MM.1S (cell line): Measurements from ENCODE around the gene SMIM22.

Experiments
- DNase-seq: peaks from one replicate; pipeline ENCODE4 v3.0.0-alpha.2; 2015
- H2AFZ ChIP-seq: fragments of 300-600 bp; sonication (generic); 2 replicates; pipeline ENCODE4 v1.6.0; 2016; ENCODE audit warnings: antibody characterized with exemption, low read length
- H3F3A ChIP-seq: fragments of 300-600 bp; sonication (generic); 2 replicates; pipeline ENCODE4 v1.6.1; 2016; ENCODE audit warnings: mild to moderate bottlenecking, antibody characterized with exemption, low read length, moderate library complexity, mixed read lengths; ENCODE audit not compliant: insufficient read depth
- H3K27ac ChIP-seq: fragments of 300-600 bp; sonication (generic); 2 replicates; pipeline ENCODE4 v1.5.1; 2016; ENCODE audit warnings: mild to moderate bottlenecking, low read length
- H3K27me3 ChIP-seq: fragments of 300-600 bp; sonication (generic); replicated peaks from 2 replicates; pipeline ENCODE4 v1.6.0; 2016; ENCODE audit warnings: low read length; ENCODE audit not compliant: insufficient read depth
- H3K36me3 ChIP-seq: fragments of 300-600 bp; sonication (generic); replicated peaks from 2 replicates; pipeline ENCODE4 v1.6.1; 2016; ENCODE audit warnings: mild to moderate bottlenecking, low read length, mixed read lengths; ENCODE audit not compliant: insufficient read depth
- H3K4me1 ChIP-seq: fragments of 300-600 bp; sonication (generic); 2 replicates; pipeline ENCODE4 v1.6.1; 2016; ENCODE audit warnings: low read length, mixed read lengths
- H3K4me2 ChIP-seq: fragments of 300-600 bp; sonication (generic); 2 replicates; pipeline ENCODE4 v1.6.0; 2016; ENCODE audit warnings: low read depth, low read length
- H3K4me3 ChIP-seq: fragments of 300-600 bp; sonication (generic); 2 replicates; pipeline ENCODE4 v1.5.1; 2016; ENCODE audit warnings: low read length, mixed read lengths
- H3K79me2 ChIP-seq: fragments of 300-600 bp; sonication (generic); 2 replicates; pipeline ENCODE4 v1.6.1; 2016; ENCODE audit warnings: mixed run types, low read length, mixed read lengths
- H3K9ac ChIP-seq: fragments of 300-600 bp; sonication (generic); 2 replicates; pipeline ENCODE4 v1.6.1; 2016; ENCODE audit warnings: low read length, mixed read lengths
- H3K9me2 ChIP-seq: fragments of 300-600 bp; sonication (generic); replicated peaks from 2 replicates; pipeline ENCODE4 v1.6.1; 2016; ENCODE audit warnings: mild to moderate bottlenecking, low read length, mixed read lengths; ENCODE audit not compliant: insufficient read depth
- H3K9me3 ChIP-seq: fragments of 300-600 bp; sonication (generic); replicated peaks from 2 replicates; pipeline ENCODE4 v1.6.1; 2016; ENCODE audit warnings: mild to moderate bottlenecking, low read length, mixed read lengths; ENCODE audit not compliant: insufficient read depth
- H4K20me1 ChIP-seq: fragments of 300-600 bp; sonication (generic); 2 replicates; pipeline ENCODE4 v1.6.1; 2016; ENCODE audit warnings: mild to moderate bottlenecking, low read length, moderate library complexity, mixed read lengths; ENCODE audit not compliant: insufficient read depth
- EZH2 ChIP-seq: fragments of 300-600 bp; sonication (generic); optimal IDR thresholded peaks from 2 replicates; pipeline ENCODE3; 2017; ENCODE audit warnings: low read depth, mild to moderate bottlenecking, antibody characterized with exemption, low read length, mixed read lengths
- EZH2phosphoT487 ChIP-seq: fragments of 300-600 bp; sonication (generic); IDR thresholded peaks from 2 replicates; pipeline ENCODE4 v1.6.1; 2018; ENCODE audit warnings: antibody characterized with exemption, low read length
- TF ChIP-seq, protein P1 (sequence below): fragments of 300-600 bp; sonication (generic); IDR thresholded peaks from 2 replicates; pipeline ENCODE4 v1.5.1; 2016; ENCODE audit warnings: antibody characterized with exemption, low read length, mixed read lengths

SMIM22 gene

DNA sequence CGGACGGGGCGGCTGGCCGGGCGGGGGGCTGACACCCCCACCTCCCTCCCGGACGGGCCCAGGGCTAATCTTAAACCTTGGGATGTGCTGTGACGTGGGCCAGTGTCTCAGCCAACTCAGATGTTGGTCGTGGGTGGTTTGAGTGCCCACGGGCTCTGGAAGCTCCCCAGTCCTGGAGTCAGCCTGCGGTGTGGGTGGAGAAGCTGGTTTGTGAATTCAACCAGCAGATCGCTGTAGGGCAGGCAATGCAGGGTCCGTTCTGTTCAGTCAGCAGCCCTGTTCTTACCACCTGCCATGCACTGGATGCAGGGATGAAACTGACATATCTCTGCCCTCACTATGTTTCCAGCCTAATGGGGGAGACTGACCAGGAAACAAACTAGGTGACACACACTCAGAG is 20.2 kb upstream of the SMIM22 start:
- DNase-seq = no peak
- no peak overlapping the region for H2AFZ ChIP-seq
- no peak overlapping the region for H3K27ac ChIP-seq
- H3K9me3 ChIP-seq = no peaks in the 10 kb centered on the region
- H3F3A ChIP-seq = no peaks in the 10 kb centered on the region
- TF ChIP-seq, protein P1, sequence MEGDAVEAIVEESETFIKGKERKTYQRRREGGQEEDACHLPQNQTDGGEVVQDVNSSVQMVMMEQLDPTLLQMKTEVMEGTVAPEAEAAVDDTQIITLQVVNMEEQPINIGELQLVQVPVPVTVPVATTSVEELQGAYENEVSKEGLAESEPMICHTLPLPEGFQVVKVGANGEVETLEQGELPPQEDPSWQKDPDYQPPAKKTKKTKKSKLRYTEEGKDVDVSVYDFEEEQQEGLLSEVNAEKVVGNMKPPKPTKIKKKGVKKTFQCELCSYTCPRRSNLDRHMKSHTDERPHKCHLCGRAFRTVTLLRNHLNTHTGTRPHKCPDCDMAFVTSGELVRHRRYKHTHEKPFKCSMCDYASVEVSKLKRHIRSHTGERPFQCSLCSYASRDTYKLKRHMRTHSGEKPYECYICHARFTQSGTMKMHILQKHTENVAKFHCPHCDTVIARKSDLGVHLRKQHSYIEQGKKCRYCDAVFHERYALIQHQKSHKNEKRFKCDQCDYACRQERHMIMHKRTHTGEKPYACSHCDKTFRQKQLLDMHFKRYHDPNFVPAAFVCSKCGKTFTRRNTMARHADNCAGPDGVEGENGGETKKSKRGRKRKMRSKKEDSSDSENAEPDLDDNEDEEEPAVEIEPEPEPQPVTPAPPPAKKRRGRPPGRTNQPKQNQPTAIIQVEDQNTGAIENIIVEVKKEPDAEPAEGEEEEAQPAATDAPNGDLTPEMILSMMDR = no peak
- no peak for TF ChIP-seq EZH2phosphoT487
- H3K4me1 ChIP-seq = no peaks in the 10 kb centered on the region
- H3K9ac ChIP-seq = no peak overlapping the region
- no peak overlapping the region for H3K4me2 ChIP-seq
- 0 out of 2 replicates have a peak, but pooled peaks cover 5% of the 10 kb centered on the region for H3K27me3 ChIP-seq
- no peaks in the 10 kb centered on the region for H3K79me2 ChIP-seq
- H3K4me3 ChIP-seq = no peak overlapping the region
- H3K36me3 ChIP-seq = no peaks in the 10 kb centered on the region
- no peaks in the 10 kb centered on the region for H3K9me2 ChIP-seq
- H4K20me1 ChIP-seq = no peaks in the 10 kb centered on the region

DNA sequence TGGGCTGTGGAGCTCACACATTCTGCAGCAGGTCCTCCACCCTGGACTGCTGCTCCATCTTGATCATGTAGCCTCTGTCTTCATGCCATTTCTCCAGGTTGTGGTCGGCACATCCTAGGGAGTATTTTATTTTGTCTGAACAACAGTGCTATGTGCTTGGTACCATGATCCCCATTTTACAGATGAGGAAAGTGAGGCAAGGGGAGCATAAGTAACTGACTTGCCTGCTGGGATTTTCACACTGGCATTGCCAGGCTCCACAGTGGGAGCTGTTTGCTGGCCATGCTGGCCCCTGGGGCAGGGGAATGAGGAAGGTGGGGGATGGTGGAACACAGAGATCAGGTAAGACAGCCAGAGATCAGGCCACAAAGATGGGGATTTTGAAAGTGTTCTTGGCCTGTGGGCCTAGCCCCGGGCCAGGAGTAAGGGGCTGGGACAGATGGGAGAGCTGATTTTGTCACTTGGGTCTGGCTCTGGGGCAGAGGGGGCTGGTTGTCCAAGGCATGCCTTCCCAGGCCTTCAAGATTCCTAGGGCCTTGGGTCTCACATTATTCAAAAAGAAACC is 18.9 kb upstream of the SMIM22 start:
- TF ChIP-seq EZH2phosphoT487 = no peak
- TF ChIP-seq, protein P1 = no peak
- no peak for TF ChIP-seq EZH2
- Histone ChIP-seq H3K36me3 (no peaks in the 10 kb centered on the region), H3K4me2 (no peak overlapping the region)

DNA sequence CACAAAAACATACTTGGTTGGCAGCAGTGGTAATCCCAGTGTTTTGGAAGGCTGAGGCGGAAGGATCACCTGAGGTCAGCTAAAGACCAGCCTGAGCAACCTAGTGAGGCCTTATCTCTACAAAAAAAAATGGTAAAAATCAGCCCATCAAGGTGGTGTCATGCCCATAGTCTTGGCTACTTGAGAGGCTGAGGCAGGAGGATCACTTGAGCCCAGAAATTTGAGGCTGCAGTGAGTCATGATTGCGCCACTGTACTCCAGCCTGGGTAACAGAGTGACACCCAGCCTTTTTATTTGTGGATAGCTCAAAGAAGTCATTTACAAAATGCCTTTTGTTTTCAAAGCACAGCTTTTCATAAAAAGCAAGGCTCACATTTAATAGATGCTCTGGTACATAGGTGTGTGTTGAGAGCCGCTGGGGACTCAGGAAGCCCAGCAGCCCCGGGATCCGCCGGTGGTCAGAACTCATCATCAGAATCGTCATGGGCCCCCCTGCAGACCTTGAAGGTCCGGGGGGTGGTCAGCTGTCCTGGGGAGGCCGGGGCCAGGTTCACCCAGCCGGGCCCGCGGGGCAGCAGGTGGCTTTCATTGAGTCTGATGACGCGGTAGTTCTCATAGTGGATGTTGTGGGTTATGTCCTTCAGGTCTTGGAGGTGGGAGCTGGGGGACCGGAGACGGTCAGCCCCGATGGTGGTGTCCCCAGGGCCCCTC is 17.7 kb upstream of the SMIM22 start:
- Histone ChIP-seq H3K9me2 (no peaks in the 10 kb centered on the region), H3K4me1 (no peaks in the 10 kb centered on the region), H2AFZ (no peak overlapping the region), H3K36me3 (no peaks in the 10 kb centered on the region), H3F3A (no peaks in the 10 kb centered on the region), H3K9ac (no peak overlapping the region), H3K4me3 (no peak overlapping the region), H3K4me2 (no peak overlapping the region), H3K79me2 (no peaks in the 10 kb centered on the region), H4K20me1 (no peaks in the 10 kb centered on the region), H3K9me3 (no peaks in the 10 kb centered on the region), H3K27me3 (0 out of 2 replicates have a peak, but pooled peaks cover 5% of the 10 kb centered on the region), H3K27ac (no peak overlapping the region)
- no peak for TF ChIP-seq EZH2phosphoT487
- TF ChIP-seq, protein P1 = no peak
- no peak for DNase-seq

More for the DNA sequence above, 18.9 kb upstream of the SMIM22 start:
- Histone ChIP-seq H3K9ac (no peak overlapping the region), H3F3A (no peaks in the 10 kb centered on the region), H3K9me3 (no peaks in the 10 kb centered on the region), H3K27ac (no peak overlapping the region), H2AFZ (no peak overlapping the region), H3K27me3 (0 out of 2 replicates have a peak, but pooled peaks cover 5% of the 10 kb centered on the region), H3K4me3 (no peak overlapping the region), H3K79me2 (no peaks in the 10 kb centered on the region), H3K4me1 (no peaks in the 10 kb centered on the region), H4K20me1 (no peaks in the 10 kb centered on the region), H3K9me2 (no peaks in the 10 kb centered on the region)
- no peak for DNase-seq
